Prostate gland (tissue), 2 donors: Measurements from ENCODE around the gene SENP8. TPM values are rescaled to one million over a fixed set of nuclear protein-coding genes. Genes with fewer than 3 reads are reported as not detected.

ENCODE experiments used
- DNase-seq: peaks from one replicate; pipeline ENCODE4 v3.0.0-alpha.2; 2019; ENCODE audit warnings: low spot score
- H3K27ac ChIP-seq, 2 donors: fragments of 200-600 bp; sonication (generic); 2 replicates each; pipeline ENCODE4 v1.5.1; 2017 to 2019
- H3K27me3 ChIP-seq: fragments of 200-600 bp; sonication (generic); replicated peaks from 2 replicates; pipeline ENCODE4 v1.5.1; 2019; ENCODE audit not compliant: insufficient read depth
- H3K36me3 ChIP-seq, 2 donors: fragments of 200-600 bp; sonication (generic); 1 replicate in 1 of 2; 2 replicates in 1 of 2; pipeline versions ENCODE4 v1.5.1 to v1.8.1; 2017 to 2019
- H3K4me1 ChIP-seq: fragments of 200-600 bp; sonication (generic); replicated peaks from 2 replicates; pipeline ENCODE4 v1.5.1; 2019
- H3K4me3 ChIP-seq, 2 donors: fragments of 200-600 bp; sonication (generic); 2 replicates each; pipeline ENCODE4 v1.5.1; 2017 to 2019
- H3K9me3 ChIP-seq: fragments of 200-600 bp; sonication (generic); 2 replicates; pipeline ENCODE4 v1.5.1; 2017
- POLR2A ChIP-seq: fragments of 450-650 bp; IDR thresholded peaks from one replicate; pipeline ENCODE4 v1.6.1; 2016; ENCODE audit warnings: antibody characterized with exemption, mild to moderate bottlenecking
- POLR2AphosphoS5 ChIP-seq: sonication (generic); formaldehyde crosslinking; IDR thresholded peaks from one replicate; pipeline ENCODE4 v1.6.1; 2017; ENCODE audit warnings: antibody characterized with exemption
- WGBS: methylation state at CpG from one replicate; pipeline ENCODE4 v1.1.5; 2018; 5-methylcytosine and 5-hydroxymethylcytosine counted together
- intact Hi-C: fragments of 100-400 bp; cut with DNase I; formaldehyde crosslinking; loops from one replicate; pipeline ENCODE4 v1.14.2; 2022
- total RNA-seq, 2 donors: library from RNA; depleted of rRNA; stranded (reverse); fragments of >200 nt; gene quantifications; one replicate each; pipeline ENCODE4 v1.1.0, GENCODE V29; 2016
- TF ChIP-seq, protein P1 (sequence below), 4 experiments: fragments of 200-600 bp in 2 of 4; fragments of 450-650 bp in 2 of 4; sonication (generic) in 2 of 4; IDR thresholded peaks; 1 replicate in 3 of 4; 2 replicates in 1 of 4; pipeline ENCODE4 v1.5.1; 2016 to 2019; ENCODE audit warnings: antibody characterized with exemption in 4 of 4, mild to moderate bottlenecking in 2 of 4, moderate library complexity in 2 of 4

SENP8 gene
- total RNA-seq, 2 donors from 2014 or later = 3.3 to 5.9 TPM

- H3K4me1 ChIP-seq = peaks cover 4% of the 10 kb centered on the region
- intact Hi-C loops = no loop called here
Measured at GRCh38 chr15:72173401-72173800, 55.2 kb downstream of the SENP8 start.

DNA sequence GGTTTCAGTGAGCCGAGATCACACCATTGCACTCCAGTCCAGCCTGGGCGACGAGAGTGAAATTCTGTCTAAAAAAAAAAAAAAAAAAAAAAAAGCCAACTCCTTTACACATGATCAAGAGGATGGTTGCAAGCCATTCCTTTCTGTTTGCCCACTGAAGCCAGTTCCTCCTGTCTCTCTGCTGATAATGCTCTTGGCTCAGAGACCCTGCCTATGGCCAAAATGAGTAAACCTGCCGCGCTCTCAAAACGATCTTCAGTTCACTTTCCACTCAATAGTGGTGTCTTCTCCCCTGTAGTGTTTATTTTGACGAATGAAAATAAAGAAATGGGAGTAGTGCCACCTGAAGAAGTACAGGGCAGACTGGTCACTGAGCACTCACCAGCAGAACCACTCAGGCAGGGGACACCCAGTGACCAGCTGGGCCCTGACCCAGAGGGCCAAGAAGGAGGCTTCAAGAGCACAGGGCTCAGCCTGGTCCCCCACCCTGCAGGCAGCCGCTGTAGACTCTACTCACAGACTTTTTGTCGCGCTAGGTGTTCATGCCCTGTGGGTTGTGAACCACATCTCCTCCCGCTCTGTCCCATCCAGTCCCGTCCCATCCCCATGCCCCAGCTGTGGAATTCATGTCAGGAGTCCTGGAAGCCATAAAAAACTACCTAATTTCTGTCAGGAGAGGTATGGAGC is 55.8 kb downstream of the SENP8 start:
- no peaks in the 10 kb centered on the region for H3K36me3 ChIP-seq
- H3K4me1 ChIP-seq = peaks cover 4% of the 10 kb centered on the region
- WGBS = 72% methylated on average over 12 of the region's 12 CpGs
- no peak overlapping the region for H3K4me3 ChIP-seq
- TF ChIP-seq POLR2AphosphoS5 = peak; percentile 74
- TF ChIP-seq, protein P1, sequence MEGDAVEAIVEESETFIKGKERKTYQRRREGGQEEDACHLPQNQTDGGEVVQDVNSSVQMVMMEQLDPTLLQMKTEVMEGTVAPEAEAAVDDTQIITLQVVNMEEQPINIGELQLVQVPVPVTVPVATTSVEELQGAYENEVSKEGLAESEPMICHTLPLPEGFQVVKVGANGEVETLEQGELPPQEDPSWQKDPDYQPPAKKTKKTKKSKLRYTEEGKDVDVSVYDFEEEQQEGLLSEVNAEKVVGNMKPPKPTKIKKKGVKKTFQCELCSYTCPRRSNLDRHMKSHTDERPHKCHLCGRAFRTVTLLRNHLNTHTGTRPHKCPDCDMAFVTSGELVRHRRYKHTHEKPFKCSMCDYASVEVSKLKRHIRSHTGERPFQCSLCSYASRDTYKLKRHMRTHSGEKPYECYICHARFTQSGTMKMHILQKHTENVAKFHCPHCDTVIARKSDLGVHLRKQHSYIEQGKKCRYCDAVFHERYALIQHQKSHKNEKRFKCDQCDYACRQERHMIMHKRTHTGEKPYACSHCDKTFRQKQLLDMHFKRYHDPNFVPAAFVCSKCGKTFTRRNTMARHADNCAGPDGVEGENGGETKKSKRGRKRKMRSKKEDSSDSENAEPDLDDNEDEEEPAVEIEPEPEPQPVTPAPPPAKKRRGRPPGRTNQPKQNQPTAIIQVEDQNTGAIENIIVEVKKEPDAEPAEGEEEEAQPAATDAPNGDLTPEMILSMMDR (IDR thresholded peaks at IDR 0.05) = no peak
- no peaks in the 10 kb centered on the region for H3K9me3 ChIP-seq
- intact Hi-C loops = no loop called here
- peak overlapping the region in 1 of 2 donors; percentile 66 for H3K27ac ChIP-seq
- H3K27me3 ChIP-seq = no peaks in the 10 kb centered on the region
- DNase-seq = peak; percentile 66

More at GRCh38 chr15:72173401-72173800, 55.2 kb downstream of the SENP8 start:
- no peak for DNase-seq
- TF ChIP-seq POLR2A (no peak), POLR2AphosphoS5 (no peak)
- TF ChIP-seq, protein P1 (IDR thresholded peaks at IDR 0.05) = no peak
- Histone ChIP-seq H3K27ac (no peak overlapping the region), H3K9me3 (no peaks in the 10 kb centered on the region), H3K27me3 (no peaks in the 10 kb centered on the region), H3K4me3 (no peak overlapping the region), H3K36me3 (no peaks in the 10 kb centered on the region)
- 87% methylated on average over 6 of the region's 6 CpGs for WGBS

DNA sequence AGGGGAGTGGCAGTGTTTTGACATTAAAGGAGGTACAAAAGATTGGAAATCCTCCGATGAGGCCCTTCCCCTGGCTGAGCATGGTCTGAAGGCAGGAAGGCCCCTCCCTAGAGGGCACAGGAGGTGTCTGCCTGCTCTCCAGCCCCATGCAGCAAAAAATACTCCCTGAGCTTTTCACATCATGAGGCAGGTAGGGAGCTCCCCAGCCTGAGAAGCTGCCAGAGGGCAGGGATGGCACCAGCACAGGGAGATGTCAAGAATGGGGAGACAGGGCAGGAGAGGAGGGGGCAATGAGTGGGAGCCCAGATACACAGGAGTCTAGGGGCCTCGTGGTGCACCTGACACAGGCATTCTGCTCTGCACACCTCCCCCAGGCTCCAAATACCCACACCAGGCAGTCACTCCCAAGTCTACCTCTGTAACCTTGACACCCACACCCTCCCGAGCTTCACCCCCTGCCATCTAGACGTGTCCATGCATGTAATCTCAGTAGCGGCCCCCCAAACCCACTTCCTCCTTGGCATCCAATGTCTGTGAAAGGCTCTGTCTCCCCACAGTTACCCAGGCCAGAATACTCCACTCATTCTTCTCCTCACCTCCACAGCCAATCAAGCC is 56.5 kb downstream of the SENP8 start:
- Histone ChIP-seq H3K27ac (peak overlapping the region in 1 of 2 donors; percentile 66), H3K4me3 (no peak overlapping the region), H3K36me3 (no peaks in the 10 kb centered on the region), H3K27me3 (no peaks in the 10 kb centered on the region), H3K9me3 (no peaks in the 10 kb centered on the region), H3K4me1 (peaks cover 4% of the 10 kb centered on the region)
- TF ChIP-seq, protein P1 (IDR thresholded peaks at IDR 0.05) = no peak
- no peak for TF ChIP-seq POLR2A
- TF ChIP-seq POLR2AphosphoS5 = no peak
- WGBS = 43% methylated on average over 5 of the region's 5 CpGs
- intact Hi-C loops = no loop called here
- no peak for DNase-seq

- H3K4me1 ChIP-seq = peaks cover 4% of the 10 kb centered on the region
- intact Hi-C loops = no loop called here
- TF ChIP-seq POLR2AphosphoS5 = no peak
- no peak for TF ChIP-seq POLR2A
- TF ChIP-seq, protein P1 (IDR thresholded peaks at IDR 0.05) = no peak
- H3K4me3 ChIP-seq = no peak overlapping the region
- H3K9me3 ChIP-seq = no peaks in the 10 kb centered on the region
- no peaks in the 10 kb centered on the region for H3K27me3 ChIP-seq
- H3K36me3 ChIP-seq = no peaks in the 10 kb centered on the region
- H3K27ac ChIP-seq = peak overlapping the region in 1 of 2 donors; percentile 66
- 57% methylated on average over 15 of the region's 15 CpGs for WGBS
- peak; percentile 26 for DNase-seq
Measured at GRCh38 chr15:72175186-72176044, 57.2 kb downstream of the SENP8 start.
